ENCODE results near the gene CRYBA1.

- no peak for TF ChIP-seq CTCF (conservative IDR thresholded peaks at IDR 0.05; ENCODE audit: low read depth, low read length)
- no peak for TF ChIP-seq EZH2 (IDR thresholded peaks at IDR 0.05; ENCODE audit: borderline replicate concordance, low read depth, low read length, poor library complexity, severe bottlenecking)
These were observed 3.9 kb upstream of the CRYBA1 start for GRCh38 chr17:29242790-29243189.

Measured in A673 (cell line).